ENCODE results near the gene MAP3K3.

Gene MAP3K3

GRCh38 chr17:63623786-63624530 lies 1.7 kb downstream of the MAP3K3 start:
- no peak for DNase-seq

GRCh38 chr17:63624531-63624880 lies 2.3 kb downstream of the MAP3K3 start:
- DNase-seq = no peak

- DNase-seq = no peak
Measured at GRCh38 chr17:63626551-63627180, 4.4 kb downstream of the MAP3K3 start.

GRCh38 chr17:63629627-63630026 lies 7.4 kb downstream of the MAP3K3 start:
- DNase-seq = no peak

GRCh38 chr17:63631062-63631461 lies 8.8 kb downstream of the MAP3K3 start:
- DNase-seq = no peak

GRCh38 chr17:63631626-63632025 lies 9.4 kb downstream of the MAP3K3 start:
- DNase-seq = no peak

- DNase-seq = no peak
Measured at GRCh38 chr17:63633742-63634141, 11.5 kb downstream of the MAP3K3 start.

GRCh38 chr17:63634163-63634562 lies 11.9 kb downstream of the MAP3K3 start:
- no peak for DNase-seq

- no peak for DNase-seq
Measured at GRCh38 chr17:63634816-63635215, 12.6 kb downstream of the MAP3K3 start.

- DNase-seq = no peak
Measured at GRCh38 chr17:63635290-63635689, 13.1 kb downstream of the MAP3K3 start.

GRCh38 chr17:63635787-63636186 lies 13.6 kb downstream of the MAP3K3 start:
- no peak for DNase-seq

GRCh38 chr17:63639125-63639524 lies 16.9 kb downstream of the MAP3K3 start:
- no peak for DNase-seq

GRCh38 chr17:63640038-63640437 lies 17.8 kb downstream of the MAP3K3 start:
- DNase-seq = no peak

- no peak for DNase-seq
Measured at GRCh38 chr17:63641692-63642448, 19.7 kb downstream of the MAP3K3 start.

GRCh38 chr17:63644846-63645245 lies 22.6 kb downstream of the MAP3K3 start:
- DNase-seq = no peak

- DNase-seq = no peak
Measured at GRCh38 chr17:63645775-63646487, 23.7 kb downstream of the MAP3K3 start.

- no peak for DNase-seq
Measured at GRCh38 chr17:63646488-63646806, 24.2 kb downstream of the MAP3K3 start.

- DNase-seq = no peak
Measured at GRCh38 chr17:63647065-63647725, 25.0 kb downstream of the MAP3K3 start.

- no peak for DNase-seq
Measured at GRCh38 chr17:63647936-63648335, 25.7 kb downstream of the MAP3K3 start.

GRCh38 chr17:63649813-63650212 lies 27.6 kb downstream of the MAP3K3 start:
- no peak for DNase-seq

- no peak for DNase-seq
Measured at GRCh38 chr17:63652106-63652505, 29.9 kb downstream of the MAP3K3 start.

- DNase-seq = no peak
Measured at GRCh38 chr17:63653050-63653449, 30.8 kb downstream of the MAP3K3 start.

GRCh38 chr17:63657786-63658185 lies 35.6 kb downstream of the MAP3K3 start:
- no peak for DNase-seq

Measured in NCI-H1694 (cell line).